HTERT RPE-1 (cell line): Measurements from ENCODE around the gene QARS1.

Source experiments
- in situ Hi-C: fragments of 300-500 bp; cut with MboI; formaldehyde crosslinking; loops from 4 replicates; pipeline ENCODE4 v1.14.3; 2020; ENCODE audit warnings: low sequenced_read_pairs

QARS1 gene

GRCh38 chr3:49104427-49105291 is at the start of gene QARS1:
TSS of gene QARS1 (minus strand) at chr3:49104757. CDS start at chr3:49104733, 24 bp downstream.
- in situ Hi-C loops: no loop called here

- in situ Hi-C loops: no loop called here
Observed at GRCh38 chr3:49153349-49153912, 48.9 kb upstream of the QARS1 start.

GRCh38 chr3:49151610-49152009 is 47.1 kb upstream of the QARS1 start:
- in situ Hi-C loops: no loop called here

GRCh38 chr3:49148159-49148558 is 43.6 kb upstream of the QARS1 start:
- in situ Hi-C loops: no loop called here

- in situ Hi-C loops: no loop called here
Observed at GRCh38 chr3:49140080-49140479, 35.5 kb upstream of the QARS1 start.

GRCh38 chr3:49135499-49135898 is 30.9 kb upstream of the QARS1 start:
- in situ Hi-C loops: no loop called here

GRCh38 chr3:49134471-49135265 is 30.1 kb upstream of the QARS1 start:
- in situ Hi-C loops: no loop called here

- in situ Hi-C loops: no loop called here
Observed at GRCh38 chr3:49133226-49133951, 28.8 kb upstream of the QARS1 start.

- in situ Hi-C loops: no loop called here
Observed at GRCh38 chr3:49132437-49133225, 28.1 kb upstream of the QARS1 start, which contains the start of gene LAMB2. TSS of gene LAMB2 (minus strand) at chr3:49133050. CDS start at chr3:49132867, 183 bp downstream.

- in situ Hi-C loops: no loop called here
Observed at GRCh38 chr3:49132073-49132436, 27.5 kb upstream of the QARS1 start.

- in situ Hi-C loops: no loop called here
Observed at GRCh38 chr3:49131576-49131975, 27.0 kb upstream of the QARS1 start.

GRCh38 chr3:49131040-49131439 is 26.5 kb upstream of the QARS1 start:
- in situ Hi-C loops: no loop called here

GRCh38 chr3:49124991-49125670 is 20.6 kb upstream of the QARS1 start:
- in situ Hi-C loops: no loop called here

GRCh38 chr3:49124203-49124602 is 19.6 kb upstream of the QARS1 start:
- in situ Hi-C loops: no loop called here

- in situ Hi-C loops: no loop called here
Observed at GRCh38 chr3:49123687-49124086, 19.1 kb upstream of the QARS1 start.

GRCh38 chr3:49122886-49123545 is 18.5 kb upstream of the QARS1 start:
- in situ Hi-C loops: no loop called here

GRCh38 chr3:49122451-49122850 is 17.9 kb upstream of the QARS1 start:
- in situ Hi-C loops: no loop called here

GRCh38 chr3:49122022-49122421 is 17.5 kb upstream of the QARS1 start:
- in situ Hi-C loops: no loop called here

GRCh38 chr3:49121132-49121736 is 16.7 kb upstream of the QARS1 start:
- in situ Hi-C loops: no loop called here
